GM18508 (cell line): ENCODE measurements around the gene TXNRD2.

Experiments used
- ATAC-seq: cut with Tn5 transposase; IDR thresholded peaks from one replicate; pipeline ENCODE4 v1.9.1; 2021; ENCODE audit warnings: moderate number of reproducible peaks; ENCODE audit not compliant: insufficient read depth, unreplicated experiment

The TXNRD2 gene

GRCh38 chr22:19853058-19853878 lies 88.3 kb downstream of the TXNRD2 start:
- ATAC-seq = no peak

- no peak for ATAC-seq
These were observed 89.3 kb downstream of the TXNRD2 start for GRCh38 chr22:19852177-19852781.

GRCh38 chr22:19851291-19852176 lies 90.1 kb downstream of the TXNRD2 start:
- no peak for ATAC-seq

GRCh38 chr22:19850763-19851109 lies 90.9 kb downstream of the TXNRD2 start:
- ATAC-seq = no peak

- ATAC-seq = no peak
These were observed 91.5 kb downstream of the TXNRD2 start for GRCh38 chr22:19849835-19850762.

- ATAC-seq = no peak
These were observed 93.1 kb downstream of the TXNRD2 start for GRCh38 chr22:19848298-19849224.

- no peak for ATAC-seq
These were observed 94.3 kb downstream of the TXNRD2 start for GRCh38 chr22:19847345-19847632.

- ATAC-seq = no peak
These were observed 94.8 kb downstream of the TXNRD2 start for GRCh38 chr22:19846620-19847344.

GRCh38 chr22:19845054-19845722 lies 96.4 kb downstream of the TXNRD2 start:
- ATAC-seq = no peak

GRCh38 chr22:19844377-19845053 lies 97.1 kb downstream of the TXNRD2 start:
- no peak for ATAC-seq

- no peak for ATAC-seq
These were observed 97.7 kb downstream of the TXNRD2 start for GRCh38 chr22:19843857-19844376.

- no peak for ATAC-seq
These were observed 98.3 kb downstream of the TXNRD2 start for GRCh38 chr22:19843107-19843856.

GRCh38 chr22:19842393-19843106 lies 99.1 kb downstream of the TXNRD2 start:
- ATAC-seq = no peak

- ATAC-seq = no peak
These were observed 99.8 kb downstream of the TXNRD2 start for GRCh38 chr22:19841641-19842392.

GRCh38 chr22:19840955-19841640 lies 100.5 kb downstream of the TXNRD2 start:
- ATAC-seq = no peak
